HUDEP-2 (cell line): ENCODE data around the gene CTNNA3.
A peak's percentile ranks its signal among the peaks of the same experiment; 100 is the strongest.

Experiments
- DNase-seq, 76 experiments: peaks; one replicate each; lab custom pipeline; 2025; ENCODE audit not compliant: unreplicated experiment in 76 of 76; lab: John Stamatoyannopoulos, UW

The CTNNA3 gene

DNA sequence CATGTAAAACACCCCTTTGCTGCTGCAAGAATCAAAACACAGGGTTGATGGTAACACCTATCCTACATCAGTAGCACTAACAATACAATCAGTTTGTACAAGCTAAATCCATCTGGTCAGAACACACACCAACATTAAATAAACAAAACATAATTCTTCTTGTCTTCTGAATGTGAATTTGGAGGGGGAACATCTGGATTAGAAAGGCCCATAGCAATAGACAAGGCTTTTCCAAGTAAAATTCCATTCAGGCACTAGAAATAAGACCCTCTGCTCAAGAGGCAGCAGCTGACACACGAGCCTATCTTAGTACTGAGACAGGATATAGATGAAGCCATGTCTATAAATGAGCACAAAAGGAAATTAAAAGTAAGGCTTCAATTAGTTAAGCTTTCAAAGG is 1610.1 kb downstream of the CTNNA3 start:
- DNase-seq, result no peak

DNA sequence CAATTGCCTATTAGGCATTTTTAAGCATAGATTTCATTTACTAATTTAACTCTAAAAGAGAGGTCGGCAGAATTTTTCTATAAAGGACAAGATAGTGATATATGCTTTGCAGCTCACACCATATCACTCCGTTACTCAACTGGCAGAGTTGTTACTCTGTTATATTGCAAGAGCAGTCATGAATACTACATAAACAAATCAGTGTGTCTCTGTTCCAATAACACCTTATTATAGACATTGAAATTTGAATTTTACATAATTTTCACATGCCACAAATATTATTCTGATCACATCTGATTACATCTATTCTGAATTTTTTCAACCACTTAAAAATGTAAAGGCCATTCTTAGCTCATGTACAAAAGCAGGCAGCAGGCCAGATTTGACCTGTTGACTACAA is 1624.1 kb downstream of the CTNNA3 start:
- no peak for DNase-seq

GRCh38 chr10:66058594-66058993 is 1637.4 kb downstream of the CTNNA3 start:
- no peak for DNase-seq

DNA sequence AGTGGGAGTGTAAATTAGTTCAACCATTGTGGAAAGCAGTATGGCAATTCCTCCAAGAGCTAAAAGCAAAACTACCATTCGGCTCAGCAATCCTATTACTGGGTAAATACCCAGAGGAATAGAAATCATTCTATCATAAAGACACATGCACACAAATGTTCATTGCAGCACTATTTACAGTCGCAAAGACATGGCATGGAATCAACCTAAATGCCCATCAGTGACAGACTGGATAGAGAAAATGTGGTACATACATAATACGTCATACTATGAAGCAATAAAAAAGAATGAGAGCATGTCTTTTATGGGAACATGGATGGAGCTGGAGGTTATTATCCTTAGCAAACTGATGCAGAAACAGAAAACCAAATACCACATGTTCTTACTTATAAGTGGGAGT is 1646.7 kb downstream of the CTNNA3 start:
- DNase-seq, result no peak

DNA sequence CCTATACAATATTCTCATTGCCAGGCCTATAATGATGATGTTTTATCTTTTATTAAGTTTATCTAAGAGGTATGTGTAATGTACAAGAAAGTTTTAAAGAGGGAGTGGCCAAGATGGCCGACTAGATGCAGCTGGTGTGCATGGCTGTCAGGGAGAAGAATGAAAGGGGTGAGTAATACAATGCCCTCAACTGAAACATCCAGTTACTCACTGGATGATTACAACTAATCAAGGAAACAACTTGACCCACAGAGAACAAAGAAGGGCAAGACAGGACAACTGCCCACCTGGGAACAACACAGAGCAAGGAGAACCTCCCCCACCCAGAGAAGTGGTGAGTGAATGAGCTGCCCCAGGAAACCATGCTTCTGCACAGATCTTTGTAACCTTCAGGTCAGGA is 1650.1 kb downstream of the CTNNA3 start:
- no peak for DNase-seq

- DNase-seq, result peak in 1 of 76 experiments; percentile 10
Measured at GRCh38 chr10:66041771-66042170, 1654.2 kb downstream of the CTNNA3 start.

GRCh38 chr10:66038623-66039022 is 1657.4 kb downstream of the CTNNA3 start:
- DNase-seq, result no peak

- no peak for DNase-seq
Measured at GRCh38 chr10:66026321-66026720, 1669.7 kb downstream of the CTNNA3 start.

GRCh38 chr10:66025186-66025585 is 1670.8 kb downstream of the CTNNA3 start:
- DNase-seq, result no peak

GRCh38 chr10:66021423-66021822 is 1674.6 kb downstream of the CTNNA3 start:
- no peak for DNase-seq

DNA sequence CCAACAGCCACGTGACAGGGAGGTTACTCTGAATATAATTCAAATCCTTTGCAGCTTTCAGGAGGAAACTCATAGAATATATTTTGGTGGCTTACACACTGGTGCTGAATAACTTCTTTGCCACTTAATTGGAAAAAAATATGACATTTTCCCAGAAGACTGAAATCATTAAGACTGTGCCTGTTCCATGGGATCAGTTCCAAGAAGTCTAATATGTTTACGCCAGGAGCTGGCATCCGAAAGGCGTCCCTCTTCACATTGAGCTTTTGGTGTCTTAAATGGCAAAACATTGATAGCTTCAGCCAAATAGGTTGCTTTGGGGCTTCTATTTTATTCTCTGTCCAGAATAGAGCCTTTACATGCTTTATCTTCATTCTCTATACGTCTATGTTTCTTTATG is 1687.8 kb downstream of the CTNNA3 start:
- DNase-seq, result no peak

DNA sequence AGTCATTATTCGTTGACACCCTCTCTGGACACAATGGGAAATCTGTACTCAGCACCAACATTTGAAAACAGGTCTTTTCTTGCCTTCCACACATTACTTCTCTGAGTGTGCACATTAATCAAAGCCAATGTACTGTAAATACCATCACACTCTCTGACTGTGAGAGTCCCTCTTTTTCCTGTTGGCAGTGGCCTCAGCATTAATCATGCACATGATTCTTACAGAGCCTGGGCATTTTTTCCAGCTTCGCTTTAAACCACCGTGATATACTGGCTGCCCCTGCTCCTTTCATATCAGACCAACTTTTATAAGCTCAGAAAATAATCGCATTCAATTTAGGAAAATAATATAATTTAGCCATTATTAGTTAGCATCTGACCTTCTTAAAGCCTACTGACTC is 1689.6 kb downstream of the CTNNA3 start:
- no peak for DNase-seq

DNA sequence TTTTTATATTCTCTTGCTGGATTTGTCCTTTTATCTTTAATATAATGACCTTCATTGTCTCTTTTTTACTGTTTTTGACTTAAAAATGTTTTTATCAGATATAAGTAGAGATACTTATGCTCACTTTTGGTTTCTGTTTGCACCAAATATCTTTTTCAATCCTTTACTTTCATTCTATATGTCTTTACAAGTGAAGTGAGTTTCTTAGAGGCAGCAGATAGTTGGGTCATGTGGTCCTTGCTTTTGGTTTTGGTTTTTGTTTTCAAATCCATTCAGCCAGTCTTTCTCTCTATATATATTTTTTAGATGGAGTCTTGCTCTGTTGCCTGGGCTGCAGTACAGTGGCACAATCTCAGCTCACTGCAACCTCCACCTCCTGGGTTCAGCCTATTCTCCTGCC is 1702.5 kb downstream of the CTNNA3 start:
- no peak for DNase-seq

GRCh38 chr10:65968871-65969270 is 1727.1 kb downstream of the CTNNA3 start:
- DNase-seq, result no peak

- DNase-seq, result no peak
Measured at GRCh38 chr10:65968437-65968836, 1727.6 kb downstream of the CTNNA3 start.

GRCh38 chr10:65964205-65964604 is 1731.8 kb downstream of the CTNNA3 start:
- DNase-seq, result no peak

DNA sequence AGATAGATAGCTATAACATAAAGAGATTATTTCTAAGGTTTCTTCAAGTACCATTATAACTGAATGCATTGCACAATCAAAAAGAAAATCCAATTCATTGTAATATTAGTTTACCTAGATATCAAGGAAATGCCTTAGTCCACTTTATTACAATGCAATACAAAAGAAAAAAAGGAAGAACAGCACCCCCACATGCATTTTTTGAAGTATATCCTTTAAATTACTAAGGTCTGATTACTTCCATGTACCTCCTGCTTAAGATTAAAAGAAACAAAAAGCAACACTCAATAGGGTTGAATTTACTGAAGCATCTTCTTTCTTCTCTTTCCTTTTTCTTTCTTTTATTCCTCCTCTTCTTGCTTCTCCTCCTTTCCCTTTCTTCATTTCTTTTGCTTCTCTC is 1743.9 kb downstream of the CTNNA3 start:
- DNase-seq, result no peak

GRCh38 chr10:65950075-65950474 is 1745.9 kb downstream of the CTNNA3 start:
- DNase-seq, result no peak

DNA sequence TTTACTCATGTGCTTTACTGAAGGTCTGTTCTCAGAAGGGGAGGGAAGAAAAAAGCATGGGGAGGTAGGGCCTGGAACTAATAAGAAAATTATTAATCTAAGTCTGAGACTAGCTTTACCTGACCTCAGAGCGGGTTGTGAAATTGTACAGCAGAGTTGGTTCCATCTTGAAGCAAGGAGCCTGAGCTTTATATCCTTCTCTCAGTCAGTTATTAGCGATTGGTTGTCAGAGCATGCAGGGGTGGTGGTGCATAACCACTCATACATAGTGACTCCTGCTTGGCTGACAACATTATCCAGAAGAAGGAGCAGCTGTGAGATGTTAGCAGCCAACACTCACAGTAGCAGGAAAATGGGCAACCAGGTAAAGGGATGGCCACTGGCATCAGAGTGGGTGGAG is 1746.5 kb downstream of the CTNNA3 start:
- DNase-seq, result no peak

DNA sequence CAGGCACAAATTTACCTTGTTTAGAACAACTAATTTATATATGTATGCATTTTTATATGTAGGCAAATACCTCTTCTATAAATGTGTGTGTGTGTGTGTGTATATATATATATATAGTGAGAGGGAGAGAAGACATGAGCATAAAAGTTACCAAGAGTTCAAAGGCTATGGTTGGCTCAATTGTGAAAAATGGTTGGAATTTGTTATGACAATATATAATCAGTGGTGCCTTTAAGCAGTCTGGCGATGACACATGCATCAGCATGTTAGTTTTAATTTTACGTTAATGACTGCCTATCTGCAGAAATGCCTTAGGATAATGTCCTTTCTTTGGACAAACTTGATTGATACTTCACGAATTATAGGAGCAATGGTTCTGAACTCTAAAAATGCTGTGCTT is 1750.9 kb downstream of the CTNNA3 start:
- DNase-seq, result no peak

DNA sequence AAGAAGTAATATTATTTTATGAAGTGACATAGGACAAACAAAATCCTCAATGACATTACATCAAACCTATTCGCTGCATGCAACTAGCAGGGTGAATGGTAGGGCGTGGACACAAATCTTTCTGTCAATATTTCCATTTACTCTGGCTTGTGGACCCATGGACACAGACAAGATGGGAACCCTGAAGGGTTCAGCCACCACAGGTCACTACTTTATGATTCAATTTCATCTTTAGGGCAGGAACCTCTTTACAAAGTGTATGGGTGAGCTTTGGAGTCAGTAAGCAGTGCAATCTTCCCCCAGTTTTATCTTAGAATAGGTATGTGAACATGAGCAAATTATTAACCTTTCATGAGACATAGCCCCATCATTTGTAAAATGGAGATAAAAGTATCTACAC is 1752.5 kb downstream of the CTNNA3 start:
- no peak for DNase-seq

GRCh38 chr10:65940816-65941662 is 1755.0 kb downstream of the CTNNA3 start:
- no peak for DNase-seq

DNA sequence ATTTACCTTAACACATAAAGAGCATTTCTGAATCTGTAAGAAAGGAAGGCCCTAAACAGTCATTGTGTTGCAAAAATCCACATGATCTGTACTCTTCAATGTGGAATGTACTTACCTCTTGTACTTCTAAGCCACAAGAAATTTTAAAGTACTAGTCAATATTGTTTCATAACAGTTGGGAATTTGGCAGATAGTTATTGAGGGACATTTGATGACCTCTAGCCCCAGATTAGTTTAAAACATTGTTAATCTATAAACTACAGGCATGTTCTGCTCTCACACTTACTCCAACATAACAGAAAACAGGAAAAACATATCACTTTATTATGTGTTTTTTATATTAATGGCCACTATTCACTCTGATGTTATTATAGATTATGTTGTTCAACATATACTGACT is 1755.9 kb downstream of the CTNNA3 start:
- no peak for DNase-seq
